IPS-NIHi11 (cell line): Measurements from ENCODE around the gene DBNDD1.
"Not testable (repeated sequence)": the region's sequence is repeated elsewhere in the genome, so short reads cannot be mapped to it uniquely, and the experiment has no call there.

ENCODE experiments used
- DNase-seq: peaks from one replicate; pipeline ENCODE4 v3.0.0; 2012; ENCODE audit warnings: mixed read lengths, low spot score

DBNDD1 gene

GRCh38 chr16:89988951-89989350 lies 30.3 kb downstream of the DBNDD1 start:
- DNase-seq, result no peak

- DNase-seq, result no peak
Observed at GRCh38 chr16:89987169-89987568, 32.1 kb downstream of the DBNDD1 start.

GRCh38 chr16:89986600-89986999 lies 32.7 kb downstream of the DBNDD1 start:
- no peak for DNase-seq

GRCh38 chr16:89985219-89985618 lies 34.0 kb downstream of the DBNDD1 start:
- DNase-seq, result no peak

GRCh38 chr16:89984216-89984615 lies 35.0 kb downstream of the DBNDD1 start:
- DNase-seq, result no peak

- DNase-seq, result no peak
Observed at GRCh38 chr16:89983536-89983935, 35.7 kb downstream of the DBNDD1 start.

- DNase-seq, result no peak
Observed at GRCh38 chr16:89982318-89982717, 36.9 kb downstream of the DBNDD1 start.

GRCh38 chr16:89981414-89981813 lies 37.8 kb downstream of the DBNDD1 start:
- DNase-seq, result no peak

- no peak for DNase-seq
Observed at GRCh38 chr16:89974870-89975269, 44.4 kb downstream of the DBNDD1 start.

- no peak for DNase-seq
Observed at GRCh38 chr16:89973654-89974335, 45.5 kb downstream of the DBNDD1 start.

- no peak for DNase-seq
Observed at GRCh38 chr16:89973235-89973634, 46.0 kb downstream of the DBNDD1 start.

- DNase-seq, result peak; percentile 100
Observed at GRCh38 chr16:89972244-89973234, 46.7 kb downstream of the DBNDD1 start.

- no peak for DNase-seq
Observed at GRCh38 chr16:89971495-89972243, 47.6 kb downstream of the DBNDD1 start.

- no peak for DNase-seq
Observed at GRCh38 chr16:89969741-89970410, 49.4 kb downstream of the DBNDD1 start.

- not testable (repeated sequence) for DNase-seq
Observed at GRCh38 chr16:89968074-89968473, 51.2 kb downstream of the DBNDD1 start.

GRCh38 chr16:89967436-89967835 lies 51.8 kb downstream of the DBNDD1 start:
- DNase-seq, result not testable (repeated sequence)

- DNase-seq, result no peak
Observed at GRCh38 chr16:89966756-89967155, 52.5 kb downstream of the DBNDD1 start.

GRCh38 chr16:89965447-89966225 lies 53.6 kb downstream of the DBNDD1 start:
- no peak for DNase-seq

GRCh38 chr16:89964201-89964600 lies 55.1 kb downstream of the DBNDD1 start:
- no peak for DNase-seq

GRCh38 chr16:89962754-89963498 lies 56.3 kb downstream of the DBNDD1 start:
- no peak for DNase-seq
